IPS-11a (cell line): ENCODE measurements around the gene STRIP2.
"Not testable (repeated sequence)": the region's sequence is repeated elsewhere in the genome, so short reads cannot be mapped to it uniquely, and the experiment has no call there.

Source experiments
- H3K4me3 ChIP-seq: one replicate; pipeline ENCODE4 v1.5.1; 2013; ENCODE audit warnings: low read depth, low read length, control low read depth

STRIP2 gene

GRCh38 chr7:129433847-129434674, at the start of gene STRIP2:
Gene STRIP2, plus strand, starts transcription at chr7:129434432. Its CDS starts 41 bp downstream, at chr7:129434473.
- H3K4me3 ChIP-seq, result peak within 1 kb of the TSS; percentile 78

DNA sequence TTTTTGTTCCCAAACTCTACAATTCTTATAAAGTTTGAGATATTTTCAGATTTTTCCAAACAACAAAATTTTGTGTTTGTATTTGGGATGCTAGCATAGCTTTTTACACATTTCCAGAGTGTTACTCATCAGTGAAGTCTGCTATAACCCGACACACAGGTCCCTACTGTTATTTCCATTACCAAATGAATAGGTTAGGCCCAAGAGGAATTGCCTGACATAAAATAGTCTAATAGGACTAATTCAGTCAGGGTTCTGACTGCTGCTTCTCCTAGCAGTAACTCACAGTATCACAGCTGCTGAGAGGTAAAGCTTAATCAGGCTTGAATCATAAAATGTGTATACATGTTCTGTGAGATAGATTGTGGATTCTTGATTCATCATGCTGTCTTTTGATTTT, 49.1 kb upstream of the STRIP2 start:
- H3K4me3 ChIP-seq, result no peak overlapping the region

DNA sequence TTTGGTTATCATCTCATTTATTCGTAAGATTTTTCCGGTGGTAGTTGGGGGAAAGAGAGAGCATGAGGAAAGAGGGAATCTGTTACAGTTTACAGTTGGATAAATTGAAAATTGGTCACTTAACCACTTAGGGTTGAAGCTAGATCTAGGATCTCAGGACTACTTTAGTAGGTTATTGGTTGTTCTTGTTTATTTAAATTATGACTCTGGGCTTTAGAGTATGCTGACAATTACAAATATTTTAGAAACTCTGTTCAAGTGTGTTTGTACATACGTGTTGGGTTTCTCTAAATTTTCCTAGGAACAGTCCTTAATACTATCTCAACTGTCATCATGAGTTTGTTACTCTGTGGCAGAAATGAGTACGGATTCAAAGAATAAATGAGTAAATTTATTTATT, 48.6 kb upstream of the STRIP2 start:
- H3K4me3 ChIP-seq, result no peak overlapping the region

DNA sequence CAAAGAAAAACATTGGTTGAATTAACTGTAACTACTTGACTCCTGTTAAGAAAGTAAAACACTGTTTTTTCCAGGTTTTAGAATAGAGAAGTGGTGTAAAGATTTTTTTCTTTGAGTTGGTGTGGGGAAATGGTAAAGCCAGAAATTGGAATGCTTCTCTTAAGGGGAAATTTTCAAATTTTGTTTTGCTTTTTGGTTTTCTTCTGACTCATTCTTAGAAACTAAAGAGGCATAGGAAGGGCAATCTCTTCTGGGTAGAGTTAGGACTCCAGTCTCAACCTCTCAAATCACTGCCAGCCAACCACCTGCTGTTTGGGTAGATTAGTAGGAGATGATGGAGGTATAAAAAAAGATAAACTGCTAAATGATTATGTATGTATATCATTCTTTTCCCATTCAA, 47.7 kb upstream of the STRIP2 start:
- H3K4me3 ChIP-seq, result no peak overlapping the region

DNA sequence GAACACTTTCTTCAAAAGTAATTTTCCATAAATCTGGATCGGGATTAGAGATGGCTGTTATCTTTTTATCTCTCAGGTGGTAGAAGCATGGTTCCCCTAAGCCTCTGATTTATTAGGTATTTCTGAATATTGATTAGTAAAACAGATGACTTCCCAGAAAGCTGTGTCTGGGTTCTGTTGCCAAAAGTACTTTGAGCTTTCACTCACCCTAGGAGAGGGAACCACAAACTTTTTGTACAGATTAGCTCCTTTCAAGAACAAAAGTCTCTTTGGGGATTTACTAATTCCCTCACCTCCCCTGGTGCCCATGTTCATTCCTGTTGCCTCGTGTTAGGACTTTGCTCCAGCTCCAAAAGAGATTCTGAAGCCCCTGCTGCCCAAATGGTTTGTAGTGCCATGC, 46.7 kb upstream of the STRIP2 start:
- H3K4me3 ChIP-seq, result no peak overlapping the region

DNA sequence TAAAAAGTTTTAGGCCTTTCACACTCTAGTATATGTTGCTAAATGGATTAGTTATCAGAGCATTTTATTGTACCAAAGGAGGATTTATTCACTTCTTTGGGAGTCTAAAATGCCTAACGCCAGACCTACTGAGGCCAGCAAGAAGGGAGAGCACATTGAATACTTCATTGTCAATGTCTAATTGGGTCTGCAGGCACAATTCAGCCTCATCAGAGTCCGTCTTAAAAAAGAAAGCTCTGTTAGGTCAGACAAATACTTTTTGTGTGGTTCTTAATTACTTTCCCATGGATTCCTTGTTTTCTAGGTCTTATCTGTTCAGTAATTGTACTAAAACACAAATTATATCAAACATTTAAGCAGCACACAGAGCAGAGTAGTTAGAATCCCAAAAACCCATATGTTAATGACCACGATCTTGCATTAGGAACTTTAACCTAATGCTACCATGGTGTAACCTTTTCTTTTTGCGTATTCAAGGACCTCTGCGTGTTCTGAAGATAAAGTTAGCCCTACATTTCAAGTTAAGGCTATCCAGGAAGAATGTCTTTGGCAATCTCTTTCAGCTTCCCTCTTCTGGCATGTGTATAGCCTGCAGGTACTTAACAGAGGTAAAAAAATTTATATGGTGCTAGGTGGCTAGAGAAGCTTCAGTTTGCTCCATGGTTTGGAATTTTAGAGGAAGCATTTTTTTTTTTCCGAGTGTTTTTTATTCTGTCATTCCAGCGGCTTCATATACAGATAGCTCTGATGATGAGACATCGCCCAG, 45.7 kb upstream of the STRIP2 start:
- no peak overlapping the region for H3K4me3 ChIP-seq

GRCh38 chr7:129389829-129390228, 44.4 kb upstream of the STRIP2 start:
- no peak overlapping the region for H3K4me3 ChIP-seq

DNA sequence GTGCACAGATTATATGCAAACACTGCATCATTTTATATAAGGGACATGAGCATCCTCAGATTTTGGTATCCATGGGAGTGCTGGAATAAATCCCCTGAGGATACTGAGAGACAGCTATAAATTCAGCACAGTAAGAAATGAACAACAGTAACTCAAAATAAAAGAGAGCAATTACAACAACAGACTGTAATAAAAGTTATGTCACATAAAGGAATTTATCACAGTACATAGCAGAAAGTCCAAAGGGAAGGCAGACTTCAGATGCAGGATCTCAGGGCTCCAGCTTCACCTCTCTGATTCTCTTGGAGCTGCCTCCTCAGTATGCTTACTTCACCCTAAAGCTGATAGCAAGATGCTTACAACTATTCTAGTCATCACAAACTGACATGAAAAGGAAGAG, 43.9 kb upstream of the STRIP2 start:
- no peak overlapping the region for H3K4me3 ChIP-seq

DNA sequence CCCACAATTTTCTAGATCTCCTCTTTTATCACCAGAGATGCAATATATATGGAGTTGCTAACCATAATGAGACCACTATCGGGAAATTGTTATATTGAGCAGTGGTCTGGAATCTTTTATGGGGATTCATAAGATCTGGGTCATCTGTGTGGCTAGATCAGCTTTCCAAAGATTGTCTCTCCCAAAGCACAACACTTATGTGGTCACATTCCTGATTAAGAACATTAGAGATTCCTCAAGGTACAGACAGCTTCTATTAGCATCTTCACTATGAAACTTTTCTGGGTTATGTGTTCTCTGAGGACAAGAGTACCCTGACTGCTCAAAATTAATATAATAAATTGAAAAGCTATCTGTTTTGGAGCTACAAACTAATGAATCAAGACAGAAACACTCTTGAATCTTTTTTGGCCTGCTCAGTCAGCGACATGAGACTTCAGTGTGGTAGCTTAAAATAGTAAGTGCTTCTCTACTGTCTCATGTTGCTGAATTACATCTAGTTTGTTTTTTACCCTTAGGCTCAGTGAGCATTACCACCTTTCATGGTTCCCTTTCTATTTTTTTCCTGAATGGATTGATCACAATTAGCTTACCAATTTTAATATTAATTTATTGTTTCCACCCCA, 42.6 kb upstream of the STRIP2 start:
- no peak overlapping the region for H3K4me3 ChIP-seq

DNA sequence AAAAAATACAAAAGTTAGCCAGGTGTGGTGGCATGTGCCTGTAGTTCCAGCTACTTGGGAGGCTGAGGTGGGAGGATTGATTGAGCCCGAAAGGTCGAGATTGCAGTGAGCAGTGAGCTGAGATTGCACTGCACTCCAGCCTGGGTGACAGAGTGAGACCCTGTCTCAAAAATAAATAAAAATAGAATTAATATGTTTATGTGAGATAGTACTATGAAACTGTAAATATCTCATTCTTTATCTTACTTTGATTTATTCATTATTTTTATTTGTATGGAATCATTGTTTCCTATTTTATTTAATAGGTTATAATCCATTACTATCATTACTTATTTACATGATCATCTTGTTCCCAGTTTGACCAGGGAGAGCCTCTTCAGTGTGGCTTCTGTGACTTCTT, 41.0 kb upstream of the STRIP2 start:
- no peak overlapping the region for H3K4me3 ChIP-seq

DNA sequence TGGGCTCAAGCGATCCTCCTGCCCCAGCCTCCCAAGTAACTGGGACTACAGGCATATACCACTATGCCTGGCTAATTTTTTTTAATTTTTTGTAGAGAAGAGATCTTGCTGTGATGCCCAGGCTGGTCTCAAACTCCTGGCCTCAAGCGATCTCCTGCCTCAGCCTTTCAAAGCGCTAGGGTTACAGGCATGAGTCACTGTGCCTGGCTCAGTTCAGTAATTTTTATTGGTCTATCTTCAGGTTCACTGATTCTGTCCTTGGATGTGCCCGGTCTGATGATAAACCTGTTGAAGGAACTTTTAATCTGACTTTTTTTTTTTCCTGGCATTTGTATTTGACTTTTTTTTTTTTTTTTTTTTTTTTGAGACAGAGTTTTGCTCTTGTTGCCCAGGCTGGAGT, 40.1 kb upstream of the STRIP2 start:
- no peak overlapping the region for H3K4me3 ChIP-seq

GRCh38 chr7:129394982-129395914, 39.0 kb upstream of the STRIP2 start:
- no peak overlapping the region for H3K4me3 ChIP-seq

DNA sequence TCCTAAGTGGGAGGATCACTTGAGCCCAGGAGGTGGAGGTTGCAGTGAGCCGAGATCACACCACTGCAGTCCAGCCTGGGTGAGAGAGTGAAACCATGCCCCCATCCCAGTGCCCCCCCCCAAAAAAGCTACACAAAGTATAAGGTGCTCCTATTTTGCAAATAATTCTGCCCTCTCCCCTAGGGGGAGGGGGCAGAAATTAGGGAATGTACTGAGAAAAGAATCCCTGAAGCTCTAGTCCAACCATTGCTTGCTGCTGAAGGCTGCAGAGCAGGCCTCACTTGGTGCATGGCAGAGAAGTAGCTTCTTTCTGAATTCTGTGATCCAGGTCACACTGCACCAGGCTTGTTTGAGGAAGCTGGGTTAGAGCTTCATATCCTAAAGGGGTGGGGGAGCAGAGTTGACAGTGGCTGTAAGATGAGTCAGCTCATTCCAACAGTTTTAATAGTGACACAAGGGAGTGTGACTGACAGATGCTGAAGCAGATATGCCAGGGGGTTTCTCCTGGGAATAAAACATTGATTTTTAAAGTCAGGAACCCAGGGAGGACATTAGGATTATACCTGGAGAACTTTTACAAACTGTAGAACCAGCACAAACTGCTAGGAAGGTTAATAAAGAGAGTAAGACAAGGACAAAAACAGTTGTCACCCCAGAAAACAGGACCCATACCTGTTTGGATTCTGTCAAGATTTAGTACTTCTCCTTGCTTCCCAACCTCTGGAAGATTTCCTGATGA, 32.8 kb upstream of the STRIP2 start:
- H3K4me3 ChIP-seq, result no peak overlapping the region

GRCh38 chr7:129401967-129402860, 32.0 kb upstream of the STRIP2 start:
- no peak overlapping the region for H3K4me3 ChIP-seq

GRCh38 chr7:129405527-129405926, 28.7 kb upstream of the STRIP2 start:
- no peak overlapping the region for H3K4me3 ChIP-seq

DNA sequence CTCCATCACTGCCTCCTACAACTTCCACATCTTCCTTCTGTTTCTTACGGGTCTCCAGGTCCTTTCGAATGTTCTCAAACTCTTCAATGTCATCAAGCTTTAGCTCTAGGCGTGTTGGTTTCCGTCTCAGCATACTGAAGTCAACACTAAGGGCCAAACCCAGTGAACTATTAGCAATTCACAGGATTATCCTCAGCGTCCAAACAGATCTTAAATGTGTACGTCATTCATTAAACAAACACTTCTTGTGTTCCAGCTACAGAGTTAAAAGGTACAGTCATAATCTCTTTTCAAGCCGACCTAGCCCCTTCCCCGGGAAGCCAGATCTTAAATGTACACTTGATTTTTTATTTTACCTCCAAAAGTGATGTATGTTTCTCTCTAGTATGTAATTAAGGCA, 24.0 kb upstream of the STRIP2 start:
- H3K4me3 ChIP-seq, result not testable (repeated sequence)

- H3K4me3 ChIP-seq, result no peak overlapping the region
These were observed 21.7 kb upstream of the STRIP2 start for GRCh38 chr7:129412501-129412900.

DNA sequence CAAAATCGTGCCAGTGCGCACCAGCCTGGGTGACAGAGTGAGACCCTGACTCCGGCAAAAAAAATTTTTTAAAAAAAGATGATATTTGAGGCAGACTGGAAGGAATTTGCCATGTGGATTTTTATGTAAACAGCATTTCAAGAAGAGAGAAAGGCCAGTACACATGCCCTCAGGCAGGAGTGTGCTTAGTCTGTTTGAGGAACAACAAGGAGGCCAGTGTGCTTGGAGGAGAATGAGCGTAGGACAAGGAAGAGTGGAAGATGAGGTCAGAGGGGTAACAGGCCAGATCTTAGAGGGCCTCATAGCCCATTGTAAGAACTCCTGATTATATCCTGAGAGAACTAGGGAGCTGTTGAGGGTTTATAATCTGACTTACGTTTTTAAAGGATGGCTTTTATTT, 17.2 kb upstream of the STRIP2 start:
- H3K4me3 ChIP-seq, result no peak overlapping the region

- H3K4me3 ChIP-seq, result no peak overlapping the region
These were observed 12.4 kb upstream of the STRIP2 start for GRCh38 chr7:129421717-129422250.
